Neutrophil (primary cell): ENCODE measurements around the gene ANXA6.

Experiments used
- H3K27ac ChIP-seq: fragments of 200-600 bp; sonication (generic); 2 replicates; pipeline ENCODE4 v1.5.1; 2016; ENCODE audit warnings: mild to moderate bottlenecking, moderate library complexity
- H3K27me3 ChIP-seq: fragments of 200-600 bp; sonication (generic); 2 replicates; pipeline ENCODE4 v1.6.0; 2016; ENCODE audit warnings: mild to moderate bottlenecking
- H3K36me3 ChIP-seq: fragments of 200-600 bp; sonication (generic); 2 replicates; pipeline ENCODE4 v1.5.1; 2017
- H3K4me1 ChIP-seq, 2 experiments: fragments of 200-600 bp in 1 of 2; sonication (generic) in 1 of 2; 1 replicate in 1 of 2; 2 replicates in 1 of 2; pipeline versions ENCODE4 v1.5.1 to v1.6.1; 2013 to 2016; ENCODE audit warnings: low read depth in 1 of 2, low read length in 1 of 2, mild to moderate bottlenecking in 1 of 2, moderate library complexity in 1 of 2; ENCODE audit not compliant: control insufficient read depth in 1 of 2, insufficient read depth in 1 of 2
- H3K4me3 ChIP-seq, 2 experiments: fragments of 200-600 bp in 1 of 2; sonication (generic) in 1 of 2; 1 replicate in 1 of 2; 2 replicates in 1 of 2; pipeline ENCODE4 v1.5.1; 2013 to 2016; ENCODE audit warnings: low read depth in 1 of 2, low read length in 1 of 2, mild to moderate bottlenecking in 1 of 2, moderate library complexity in 1 of 2
- H3K9me3 ChIP-seq: fragments of 200-600 bp; sonication (generic); 2 replicates; pipeline ENCODE4 v1.5.1; 2016
- TF ChIP-seq, protein P1 (sequence below): fragments of 200-600 bp; sonication (generic); IDR thresholded peaks from 2 replicates; pipeline ENCODE4 v1.5.1; 2016; ENCODE audit warnings: antibody characterized with exemption

The ANXA6 gene

DNA sequence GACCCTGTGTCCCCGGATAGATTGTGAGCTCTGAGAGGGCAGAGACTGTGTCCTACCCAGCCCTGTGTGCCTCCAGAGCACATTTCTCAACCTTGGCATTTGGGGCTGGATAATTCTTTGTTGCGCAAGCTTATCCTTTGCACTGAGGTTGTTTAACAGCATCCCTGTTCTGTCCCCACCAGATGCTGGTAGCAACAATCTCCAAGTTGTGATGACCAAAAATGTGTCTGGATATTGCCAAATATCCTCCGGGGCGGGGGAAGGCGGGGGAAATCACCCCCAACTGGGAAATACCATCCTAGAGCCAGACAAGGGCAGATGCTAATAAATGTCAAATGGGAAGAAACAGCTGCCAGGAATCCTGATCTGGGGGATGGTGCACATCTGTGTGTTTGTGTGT lies 52.8 kb downstream of the ANXA6 start:
- Histone ChIP-seq H3K4me3 (no peak overlapping the region), H3K9me3 (no peaks in the 10 kb centered on the region), H3K4me1 (peaks cover 16 to 18% of the 10 kb centered on the region in 2 experiments), H3K27ac (peak overlapping the region; percentile 27), H3K27me3 (no peaks in the 10 kb centered on the region), H3K36me3 (peaks cover 55% of the 10 kb centered on the region)
- TF ChIP-seq, protein P1, sequence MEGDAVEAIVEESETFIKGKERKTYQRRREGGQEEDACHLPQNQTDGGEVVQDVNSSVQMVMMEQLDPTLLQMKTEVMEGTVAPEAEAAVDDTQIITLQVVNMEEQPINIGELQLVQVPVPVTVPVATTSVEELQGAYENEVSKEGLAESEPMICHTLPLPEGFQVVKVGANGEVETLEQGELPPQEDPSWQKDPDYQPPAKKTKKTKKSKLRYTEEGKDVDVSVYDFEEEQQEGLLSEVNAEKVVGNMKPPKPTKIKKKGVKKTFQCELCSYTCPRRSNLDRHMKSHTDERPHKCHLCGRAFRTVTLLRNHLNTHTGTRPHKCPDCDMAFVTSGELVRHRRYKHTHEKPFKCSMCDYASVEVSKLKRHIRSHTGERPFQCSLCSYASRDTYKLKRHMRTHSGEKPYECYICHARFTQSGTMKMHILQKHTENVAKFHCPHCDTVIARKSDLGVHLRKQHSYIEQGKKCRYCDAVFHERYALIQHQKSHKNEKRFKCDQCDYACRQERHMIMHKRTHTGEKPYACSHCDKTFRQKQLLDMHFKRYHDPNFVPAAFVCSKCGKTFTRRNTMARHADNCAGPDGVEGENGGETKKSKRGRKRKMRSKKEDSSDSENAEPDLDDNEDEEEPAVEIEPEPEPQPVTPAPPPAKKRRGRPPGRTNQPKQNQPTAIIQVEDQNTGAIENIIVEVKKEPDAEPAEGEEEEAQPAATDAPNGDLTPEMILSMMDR, result no peak

DNA sequence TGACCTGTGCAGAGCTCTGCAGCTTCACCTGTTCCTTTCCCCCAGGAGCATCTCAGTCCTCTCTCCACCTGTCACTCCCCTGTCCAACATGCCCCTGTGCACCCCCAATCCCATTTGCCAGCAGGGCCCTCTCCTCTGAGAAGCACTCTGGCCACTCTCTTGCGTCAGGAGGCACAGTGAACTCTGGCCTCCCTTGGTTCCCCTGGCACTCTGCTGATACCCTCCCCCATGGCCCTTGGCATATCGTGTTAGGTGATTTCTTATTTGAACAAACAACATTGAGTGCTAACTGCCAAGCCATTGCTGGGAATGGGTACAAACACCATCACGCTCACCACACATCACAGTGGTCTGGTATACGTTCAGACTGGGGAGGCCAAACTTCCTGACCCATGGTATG lies 55.8 kb downstream of the ANXA6 start:
- no peak overlapping the region for H3K4me3 ChIP-seq
- H3K27ac ChIP-seq, result peak overlapping the region; percentile 98
- TF ChIP-seq, protein P1, result no peak
- H3K4me1 ChIP-seq, result peaks cover 46 to 49% of the 10 kb centered on the region in 2 experiments
- H3K36me3 ChIP-seq, result peaks cover 30% of the 10 kb centered on the region
- H3K9me3 ChIP-seq, result no peaks in the 10 kb centered on the region
- no peaks in the 10 kb centered on the region for H3K27me3 ChIP-seq

DNA sequence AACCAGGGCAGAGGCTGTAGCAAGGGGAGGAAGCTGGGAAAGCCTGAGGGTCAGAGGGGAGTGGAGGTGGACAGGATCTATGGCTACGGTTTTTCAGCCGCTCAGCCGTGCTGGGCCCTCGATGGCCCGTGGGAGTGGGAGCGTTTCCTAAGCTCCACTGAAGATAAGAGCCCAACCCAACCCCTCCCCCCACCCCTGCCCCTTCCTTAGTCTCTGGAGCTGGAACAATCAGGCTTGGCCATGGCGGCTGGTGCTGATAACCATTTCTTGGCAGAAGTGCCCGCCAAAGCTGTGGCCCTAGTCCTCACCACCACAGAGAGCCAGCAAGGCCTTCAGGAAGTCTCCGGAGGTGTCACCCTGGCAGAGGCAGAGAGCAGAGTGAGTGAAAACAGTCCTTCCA lies 56.4 kb downstream of the ANXA6 start:
- peak overlapping the region; percentile 98 for H3K27ac ChIP-seq
- TF ChIP-seq, protein P1, result no peak
- H3K36me3 ChIP-seq, result peaks cover 24% of the 10 kb centered on the region
- no peak overlapping the region for H3K4me3 ChIP-seq
- peaks cover 52 to 55% of the 10 kb centered on the region in 2 experiments for H3K4me1 ChIP-seq
- no peaks in the 10 kb centered on the region for H3K27me3 ChIP-seq
- no peaks in the 10 kb centered on the region for H3K9me3 ChIP-seq

DNA sequence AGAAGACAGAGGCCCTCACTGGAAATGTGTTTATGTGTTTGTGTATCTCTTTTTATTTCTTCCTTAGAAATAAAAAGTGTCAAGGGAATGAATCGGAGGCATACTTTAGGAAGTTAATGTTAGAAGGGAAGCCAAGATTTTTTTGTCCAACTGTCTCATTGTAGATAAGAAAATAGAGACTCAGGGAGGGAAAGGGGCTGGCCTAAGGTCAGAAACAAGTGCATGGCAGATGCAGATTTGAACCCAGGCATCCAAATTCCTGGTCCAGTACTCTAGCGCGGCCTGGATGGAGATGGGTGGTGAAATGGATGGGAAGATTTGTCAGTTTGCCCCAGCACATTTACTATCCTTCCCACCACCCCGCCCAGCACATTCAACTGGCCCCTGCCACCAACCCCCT lies 56.9 kb downstream of the ANXA6 start:
- TF ChIP-seq, protein P1, result no peak
- H3K27ac ChIP-seq, result peak overlapping the region; percentile 98
- peak overlapping the region in 1 of 2 experiments; percentile 24 for H3K4me3 ChIP-seq
- H3K4me1 ChIP-seq, result peaks cover 57 to 59% of the 10 kb centered on the region in 2 experiments
- no peaks in the 10 kb centered on the region for H3K27me3 ChIP-seq
- no peaks in the 10 kb centered on the region for H3K9me3 ChIP-seq
- peaks cover 20% of the 10 kb centered on the region for H3K36me3 ChIP-seq

DNA sequence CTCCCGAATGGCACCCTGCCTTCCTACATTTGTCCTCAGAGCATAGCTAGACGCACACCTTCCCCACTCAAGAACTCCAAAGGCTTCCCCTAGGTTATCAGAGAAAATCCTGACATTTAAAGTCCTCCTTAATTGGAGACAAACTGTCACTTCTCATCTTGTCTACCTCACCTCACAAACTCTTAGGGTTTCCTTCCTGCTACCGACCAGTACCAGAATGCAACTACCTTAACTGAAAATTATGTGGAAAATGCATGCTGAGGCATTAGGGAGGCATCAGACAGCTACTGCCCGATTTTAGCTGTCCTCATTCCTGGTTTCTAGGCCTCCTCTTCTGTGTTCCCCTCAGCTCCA lies 58.8 kb downstream of the ANXA6 start:
- TF ChIP-seq, protein P1, result no peak
- Histone ChIP-seq H3K27ac (peak overlapping the region; percentile 98), H3K36me3 (peaks cover 4% of the 10 kb centered on the region), H3K4me1 (peaks cover 72 to 79% of the 10 kb centered on the region in 2 experiments), H3K9me3 (no peaks in the 10 kb centered on the region), H3K27me3 (no peaks in the 10 kb centered on the region), H3K4me3 (no peak overlapping the region)
